HepG2 (cell line): ENCODE data around the gene CNOT1. TPM values are rescaled to one million over a fixed set of nuclear protein-coding genes. Genes with fewer than 3 reads are reported as not detected.
A peak's percentile ranks its signal among the peaks of the same experiment; 100 is the strongest.

Experiments
- AKAP8 ChIP-seq: sonication (generic); formaldehyde crosslinking; IDR thresholded peaks from 2 replicates; pipeline ENCODE4 v1.5.1; 2020; ENCODE audit warnings: mild to moderate bottlenecking, missing genetic modification reagents
- CEBPB ChIP-seq: IDR thresholded peaks from 2 replicates; pipeline ENCODE4 v1.6.1; 2011; ENCODE audit warnings: low read depth, low read length, improper control_type of control experiment, borderline replicate concordance
- CENPT ChIP-seq: sonication (generic); formaldehyde crosslinking; IDR thresholded peaks from 2 replicates; pipeline ENCODE4 v1.8.0; 2022; ENCODE audit warnings: low read depth, mild to moderate bottlenecking, moderate library complexity, missing genetic modification reagents
- DR1 ChIP-seq: sonication (generic); formaldehyde crosslinking; IDR thresholded peaks from 2 replicates; pipeline ENCODE4 v1.8.0; 2021; ENCODE audit warnings: mild to moderate bottlenecking, missing genetic modification reagents, inconsistent platforms
- DRAP1 ChIP-seq: IDR thresholded peaks from 2 replicates; pipeline ENCODE4 v1.6.1; 2016; ENCODE audit warnings: missing genetic modification reagents, missing compliant biosample characterization
- FOXO4 ChIP-seq: sonication (generic); formaldehyde crosslinking; conservative IDR thresholded peaks from 2 replicates; pipeline ENCODE4 v1.8.1; 2023; ENCODE audit warnings: missing genetic modification reagents
- GLMP ChIP-seq: sonication (generic); formaldehyde crosslinking; IDR thresholded peaks from 2 replicates; pipeline ENCODE4 v1.9.0; 2021; ENCODE audit warnings: missing genetic modification reagents, mild to moderate bottlenecking, borderline replicate concordance
- GZF1 ChIP-seq: sonication (generic); formaldehyde crosslinking; IDR thresholded peaks from 2 replicates; pipeline ENCODE4 v1.5.1; 2020; ENCODE audit warnings: mild to moderate bottlenecking, missing genetic modification reagents
- MEF2D ChIP-seq: sonication (generic); formaldehyde crosslinking; IDR thresholded peaks from 2 replicates; pipeline ENCODE4 v1.5.1; 2020; ENCODE audit warnings: mild to moderate bottlenecking, missing genetic modification reagents
- REST ChIP-seq, 2 experiments: IDR thresholded peaks; 2 replicates each; pipeline ENCODE4 v1.6.1; 2011 to 2012; ENCODE audit warnings: low read length in 2 of 2, borderline replicate concordance in 1 of 2, low read depth in 1 of 2, mild to moderate bottlenecking in 1 of 2, moderate library complexity in 1 of 2
- SKIL ChIP-seq: sonication (generic); formaldehyde crosslinking; IDR thresholded peaks from 2 replicates; pipeline ENCODE4 v1.8.0; 2022; ENCODE audit warnings: missing genetic modification reagents, mild to moderate bottlenecking, moderate library complexity, borderline replicate concordance
- TMF1 ChIP-seq: sonication (generic); formaldehyde crosslinking; IDR thresholded peaks from 2 replicates; pipeline ENCODE4 v1.8.1; 2022; ENCODE audit warnings: low read depth, missing genetic modification reagents
- XBP1 ChIP-seq: sonication (generic); formaldehyde crosslinking; IDR thresholded peaks from 2 replicates; pipeline ENCODE4 v1.5.0; 2020; ENCODE audit warnings: missing genetic modification reagents
- YEATS4 ChIP-seq: sonication (generic); formaldehyde crosslinking; IDR thresholded peaks from 2 replicates; pipeline ENCODE4 v1.4.0; 2020; ENCODE audit warnings: missing genetic modification reagents, borderline replicate concordance
- ZNF20 ChIP-seq: sonication (generic); formaldehyde crosslinking; IDR thresholded peaks from 2 replicates; pipeline ENCODE4 v1.4.0; 2020; ENCODE audit warnings: mild to moderate bottlenecking, moderate library complexity, missing genetic modification reagents
- ZNF468 ChIP-seq: sonication (generic); formaldehyde crosslinking; IDR thresholded peaks from 2 replicates; pipeline ENCODE4 v1.8.0; 2022; ENCODE audit warnings: mild to moderate bottlenecking, moderate library complexity, missing genetic modification reagents
- ZNF484 ChIP-seq: sonication (generic); formaldehyde crosslinking; IDR thresholded peaks from 2 replicates; pipeline ENCODE4 v1.5.1; 2020; ENCODE audit warnings: mild to moderate bottlenecking, low read depth, missing genetic modification reagents, borderline replicate concordance
- ZNF549 ChIP-seq: sonication (generic); formaldehyde crosslinking; IDR thresholded peaks from 2 replicates; pipeline ENCODE4 v1.5.0; 2020; ENCODE audit warnings: missing genetic modification reagents
- ZNF703 ChIP-seq: sonication (generic); formaldehyde crosslinking; IDR thresholded peaks from 2 replicates; pipeline ENCODE4 v1.5.1; 2020; ENCODE audit warnings: missing genetic modification reagents, mild to moderate bottlenecking, moderate library complexity, borderline replicate concordance
- polyA plus RNA-seq, 8 experiments: library from polyadenylated mRNA; depleted of rRNA in 3 of 8; stranded (reverse) in 7 of 8; unstranded in 1 of 8; fragments of >200 nt; fragmentation: Illumina TruSeq in 4 of 8; extraction: Trizol in 4 of 8; gene quantifications; 2 replicates each; pipeline versions ENCODE4 v1.2.1 to v1.2.3, GENCODE V29; 2011 to 2016; ENCODE audit warnings: low read depth in 4 of 8, missing spikeins in 1 of 8, mixed read lengths in 1 of 8; ENCODE audit not compliant: insufficient read depth in 1 of 8
- total RNA-seq, 5 experiments: library from RNA; depleted of rRNA; stranded (reverse); fragments of >200 nt; fragmentation: Illumina TruSeq; extraction: Trizol; gene quantifications; 2 replicates each; pipeline ENCODE4 v1.2.3, GENCODE V29; 2016; ENCODE audit warnings: low read depth in 1 of 5

CNOT1 gene
- total and polyA plus RNA-seq, 2 of the 13 experiments (the other 11 are each of a cell fraction or from before 2014, with no cell fraction given) = 188 to 232 TPM

GRCh38 chr16:58634265-58634802, 4.7 kb upstream of the CNOT1 start (continued):
- TF ChIP-seq FOXO4 (no peak), CEBPB (peak; percentile 98), ZNF468 (CRISPR knock-in tag) (no peak), CENPT (CRISPR knock-in tag) (no peak), GLMP (CRISPR knock-in tag) (no peak), TMF1 (no peak), XBP1 (CRISPR knock-in tag) (no peak), AKAP8 (CRISPR knock-in tag) (no peak), DR1 (CRISPR knock-in tag) (no peak), MEF2D (CRISPR knock-in tag) (no peak), REST (IDR thresholded peaks at IDR 0.05; ENCODE audit: borderline replicate concordance in 1 of 2, low read depth in 1 of 2, low read length in 2 of 2) (0 out of 4 replicates have a peak, but pooled peaks of 1 of the 2 experiments have one; percentile 6), SKIL (no peak), YEATS4 (CRISPR knock-in tag) (peak; percentile 71), DRAP1 (no peak), ZNF703 (CRISPR knock-in tag) (no peak), ZNF549 (CRISPR knock-in tag) (0 out of 2 replicates have a peak, but pooled peaks have one; percentile 62), ZNF20 (CRISPR knock-in tag) (no peak), ZNF484 (CRISPR knock-in tag) (no peak), GZF1 (CRISPR knock-in tag) (no peak)
